SKM-1 (cell line): ENCODE data around the gene TRIM40.

ENCODE experiments used
- DNase-seq: peaks from one replicate; lab custom pipeline; 2025; ENCODE audit not compliant: unreplicated experiment; lab: John Stamatoyannopoulos, UW

TRIM40 gene

GRCh38 chr6:30194797-30195690 lies 59.1 kb downstream of the TRIM40 start:
- no peak for DNase-seq

- no peak for DNase-seq
These were observed 60.0 kb downstream of the TRIM40 start for GRCh38 chr6:30195951-30196350.

DNA sequence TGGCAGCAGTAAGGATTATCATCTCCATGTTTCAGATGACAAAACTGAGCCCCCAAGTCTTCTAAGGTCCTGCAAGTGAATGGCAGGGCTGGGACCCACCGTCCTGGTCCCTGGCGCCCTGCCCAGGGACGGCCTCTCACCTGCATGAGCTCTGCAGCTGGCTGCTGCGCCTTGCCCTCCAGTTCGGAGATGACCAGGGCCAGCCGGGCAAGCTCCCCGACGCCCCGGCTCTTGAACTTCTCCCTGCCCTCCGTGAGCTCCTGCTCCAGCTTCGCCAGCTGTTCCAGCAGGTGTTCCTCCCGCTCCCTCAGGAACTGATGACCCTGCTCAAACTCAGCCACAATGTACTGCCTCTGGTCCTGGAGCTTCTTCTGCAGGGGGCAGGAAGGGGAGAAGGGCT lies 60.4 kb downstream of the TRIM40 start:
- DNase-seq = no peak
